K562 (cell line): Measurements from ENCODE around the gene CNTNAP4. TPM values are rescaled to one million over a fixed set of nuclear protein-coding genes. Genes with fewer than 3 reads are reported as not detected.

Experiments
- ATAC-seq: fragments of 200-7000 bp; cut with Tn5 transposase; 3 replicates; pipeline ENCODE4 v1.9.1; 2020; ENCODE audit warnings: moderate library complexity
- BruUV-seq: library from RNA; stranded (reverse); fragments of 400-500 nt; replicated peaks from 2 replicates; lab custom pipeline; 2021; lab: Mats Ljungman, UMichigan
- CTCF ChIA-PET: fragments of 300-600 bp; formaldehyde crosslinking; extraction: SDS; loops from one replicate; lab custom pipeline; 2021; ENCODE audit warnings: low intra/inter-chr PET ratio; lab: Yijun Ruan, JAX
- POLR2A ChIA-PET: fragments of 300-600, 350-650 bp; sonication (Branson Sonifier 250); formaldehyde crosslinking; extraction: SDS; loops from one replicate; lab custom pipeline; 2021; ENCODE audit warnings: antibody characterized with exemption, inconsistent platforms; lab: Yijun Ruan, JAX
- DNase-seq, 4 experiments: peaks; one replicate each; pipeline versions ENCODE4 v3.0.0 to v3.0.0-alpha.2; 2011 to 2018; ENCODE audit warnings: low spot score in 3 of 4, mixed read lengths in 3 of 4; ENCODE audit errors: extremely low read depth in 1 of 4
- FAIRE-seq: peaks from 2 replicates; lab custom pipeline; 2011; peaks lifted over from hg19 to GRCh38; lab: Jason Lieb, UNC
- H2AFZ ChIP-seq: 2 replicates; pipeline ENCODE4 v1.6.0; 2011; ENCODE audit warnings: low read depth, low read length, control low read depth, inconsistent platforms
- H3K27ac ChIP-seq: fragments of 200-600 bp; 3 replicates; pipeline ENCODE4 v1.8.0; 2011; ENCODE audit warnings: low read depth, mild to moderate bottlenecking, control low read depth, inconsistent platforms, low read length, moderate library complexity, mixed read lengths; ENCODE audit errors: extremely low read depth
- H3K27me3 ChIP-seq, 2 experiments: fragments of 300-600 bp in 1 of 2; 2 replicates in 1 of 2; 3 replicates in 1 of 2; pipeline versions ENCODE4 v1.6.0 to v1.8.0; 2011; ENCODE audit warnings: inconsistent platforms in 2 of 2, low read length in 2 of 2, mild to moderate bottlenecking in 1 of 2, mixed read lengths in 1 of 2, moderate library complexity in 1 of 2; ENCODE audit not compliant: control insufficient read depth in 2 of 2, insufficient read depth in 2 of 2
- H3K36me3 ChIP-seq: fragments of 300-600 bp; 3 replicates; pipeline ENCODE4 v1.8.0; 2011; ENCODE audit warnings: mild to moderate bottlenecking, low read length, inconsistent platforms; ENCODE audit not compliant: control insufficient read depth, insufficient read depth
- H3K4me1 ChIP-seq, 2 experiments: fragments of 200-600 bp in 1 of 2; replicated peaks in 1 of 2; 2 replicates in 1 of 2; 3 replicates in 1 of 2; pipeline versions ENCODE4 v1.5.1 to v1.8.0; 2011; ENCODE audit warnings: inconsistent platforms in 2 of 2, low read length in 2 of 2, mild to moderate bottlenecking in 1 of 2, mixed read lengths in 1 of 2, moderate library complexity in 1 of 2; ENCODE audit not compliant: control insufficient read depth in 2 of 2, insufficient read depth in 2 of 2
- H3K4me2 ChIP-seq: 2 replicates; pipeline ENCODE4 v1.6.1; 2011; ENCODE audit warnings: low read length, control low read depth, inconsistent platforms, mixed read lengths; ENCODE audit not compliant: insufficient read depth
- H3K4me3 ChIP-seq: fragments of 200-600 bp; sonication (generic), shearing (Covaris generic); 2 replicates; pipeline ENCODE4 v1.5.1; 2016; ENCODE audit warnings: control low read depth, inconsistent platforms
- H3K79me2 ChIP-seq: fragments of 200-600 bp; 3 replicates; pipeline ENCODE4 v1.8.0; 2011; ENCODE audit warnings: low read length, inconsistent platforms; ENCODE audit not compliant: control insufficient read depth, insufficient read depth
- H3K9ac ChIP-seq, 2 experiments: 2 replicates each; pipeline versions ENCODE4 v1.6.0 to v1.6.1; 2011; ENCODE audit warnings: low read depth in 2 of 2, low read length in 2 of 2, control low read depth in 1 of 2, inconsistent platforms in 1 of 2, mild to moderate bottlenecking in 1 of 2, mixed read lengths in 1 of 2; ENCODE audit not compliant: insufficient read depth in 1 of 2
- H3K9me1 ChIP-seq: one replicate; pipeline ENCODE4 v1.6.0; 2011; ENCODE audit warnings: inconsistent platforms, mild to moderate bottlenecking, low read length, moderate library complexity; ENCODE audit not compliant: control insufficient read depth, insufficient read depth
- H3K9me3 ChIP-seq: replicated peaks from 2 replicates; pipeline ENCODE4 v1.5.1; 2011; ENCODE audit warnings: low read depth, low read length, inconsistent platforms; ENCODE audit not compliant: control insufficient read depth, insufficient read depth
- H4K20me1 ChIP-seq: replicated peaks from 2 replicates; pipeline ENCODE4 v1.6.1; 2011; ENCODE audit warnings: low read length, inconsistent platforms, mixed read lengths; ENCODE audit not compliant: control insufficient read depth, insufficient read depth
- ATF1 ChIP-seq, 2 experiments: fragments of 450-650 bp in 1 of 2; IDR thresholded peaks; 2 replicates each; pipeline ENCODE4 v1.6.1; 2016; ENCODE audit warnings: missing compliant biosample characterization in 1 of 2, missing genetic modification characterization in 1 of 2
- BACH1 ChIP-seq: fragments of 200-800 bp; sonication (Bioruptor generic); IDR thresholded peaks from 2 replicates; pipeline ENCODE4 v1.6.1; 2016; ENCODE audit warnings: missing genetic modification characterization, missing compliant biosample characterization
- CBX5 ChIP-seq: IDR thresholded peaks from 2 replicates; pipeline ENCODE4 v1.6.1; 2014; ENCODE audit warnings: low read depth, borderline replicate concordance
- ILK ChIP-seq: fragments of 450-650 bp; IDR thresholded peaks from 2 replicates; pipeline ENCODE4 v1.6.1; 2016; ENCODE audit warnings: missing genetic modification characterization, low read depth, mild to moderate bottlenecking, missing compliant biosample characterization, moderate library complexity, borderline replicate concordance
- PML ChIP-seq: IDR thresholded peaks from 2 replicates; pipeline ENCODE4 v1.6.1; 2012; ENCODE audit warnings: low read length, inconsistent platforms
- RNF2 ChIP-seq: sonication (generic); IDR thresholded peaks from 2 replicates; pipeline ENCODE4 v1.6.1; 2016
- SRF ChIP-seq, 2 experiments: fragments of 250-450, 450-650 bp in 1 of 2; sonication (Bioruptor Pico) in 1 of 2; sonication (generic) in 1 of 2; formaldehyde crosslinking; IDR thresholded peaks; 2 replicates each; pipeline versions ENCODE4 v1.5.0 to v1.5.1; 2020 to 2022; ENCODE audit warnings: mild to moderate bottlenecking in 1 of 2, missing genetic modification reagents in 1 of 2
- THRAP3 ChIP-seq: fragments of 450-650 bp; IDR thresholded peaks from 2 replicates; pipeline ENCODE4 v1.6.1; 2016; ENCODE audit warnings: mild to moderate bottlenecking, inconsistent platforms, borderline replicate concordance
- ZNF146 ChIP-seq: IDR thresholded peaks from one replicate; pipeline ENCODE4 v1.6.1; 2018; ENCODE audit warnings: missing compliant biosample characterization; ENCODE audit not compliant: unreplicated experiment
- ZNF3 ChIP-seq: fragments of 250-450 bp; sonication (Bioruptor Pico); IDR thresholded peaks from 2 replicates; pipeline ENCODE4 v1.5.0; 2021; ENCODE audit warnings: mild to moderate bottlenecking, moderate library complexity
- ZNF384 ChIP-seq: IDR thresholded peaks from 2 replicates; pipeline ENCODE4 v1.6.1; 2012; ENCODE audit warnings: low read depth, low read length, improper control_type of control experiment
- WGBS: fragments of 100-300 bp; shearing (Covaris generic); methylation state at CpG from one replicate; pipeline ENCODE4 v1.1.6; 2016; ENCODE audit warnings: low coverage, mixed read lengths; ENCODE audit not compliant: insufficient coverage; ENCODE audit errors: missing lambda C conversion rate; 5-methylcytosine and 5-hydroxymethylcytosine counted together
- in situ Hi-C: fragments of 300-500 bp; cut with MboI; formaldehyde crosslinking; loops from 4 replicates; pipeline ENCODE4 v1.15.0; 2018; ENCODE audit warnings: inconsistent platforms, mixed read lengths
- intact Hi-C: fragments of 100-400 bp; cut with micrococcal nuclease; formaldehyde crosslinking; loops from 2 replicates; pipeline ENCODE4 v1.14.2; 2022
- polyA plus RNA-seq, 8 experiments: library from polyadenylated mRNA; depleted of rRNA in 4 of 8; stranded (reverse) in 5 of 8; unstranded in 3 of 8; fragments of >200 nt; fragmentation: Nextera tagmentation in 2 of 8; fragmentation: Illumina TruSeq in 1 of 8; extraction: Ambion mirVana in 2 of 8; extraction: Trizol in 1 of 8; gene quantifications; 2 replicates each; pipeline versions ENCODE4 v1.2.1 to v1.2.3, GENCODE V29; 2011 to 2014; ENCODE audit warnings: inconsistent platforms in 1 of 8, missing spikeins in 1 of 8
- total RNA-seq, 7 experiments: library from RNA; depleted of rRNA in 6 of 7; stranded (reverse); fragments of >200 nt in 6 of 7; fragmentation: Illumina TruSeq in 2 of 7; extraction: Trizol in 2 of 7; gene quantifications; 2 replicates each; pipeline versions ENCODE4 v1.2.1 to v1.2.3, GENCODE V29; 2011 to 2021; ENCODE audit warnings: low replicate concordance in 1 of 7
- TF ChIP-seq, protein P1 (sequence below): sonication (generic); formaldehyde crosslinking; IDR thresholded peaks from 2 replicates; pipeline ENCODE4 v1.8.0; 2022; ENCODE audit warnings: mild to moderate bottlenecking, missing genetic modification reagents, borderline replicate concordance
- TF ChIP-seq, protein P2 (sequence below): fragments of 250-450 bp; sonication (Bioruptor Pico); IDR thresholded peaks from 2 replicates; pipeline ENCODE4 v1.4.0; 2020
- TF ChIP-seq, protein P3 (sequence below): sonication (generic); formaldehyde crosslinking; IDR thresholded peaks from 2 replicates; pipeline ENCODE4 v1.8.1; 2023; ENCODE audit warnings: mild to moderate bottlenecking, missing genetic modification reagents

Gene CNTNAP4
- total and polyA plus RNA-seq, 9 of the 15 experiments (the other 6 are each of a cell fraction or from before 2014, with no cell fraction given) = not detected

DNA sequence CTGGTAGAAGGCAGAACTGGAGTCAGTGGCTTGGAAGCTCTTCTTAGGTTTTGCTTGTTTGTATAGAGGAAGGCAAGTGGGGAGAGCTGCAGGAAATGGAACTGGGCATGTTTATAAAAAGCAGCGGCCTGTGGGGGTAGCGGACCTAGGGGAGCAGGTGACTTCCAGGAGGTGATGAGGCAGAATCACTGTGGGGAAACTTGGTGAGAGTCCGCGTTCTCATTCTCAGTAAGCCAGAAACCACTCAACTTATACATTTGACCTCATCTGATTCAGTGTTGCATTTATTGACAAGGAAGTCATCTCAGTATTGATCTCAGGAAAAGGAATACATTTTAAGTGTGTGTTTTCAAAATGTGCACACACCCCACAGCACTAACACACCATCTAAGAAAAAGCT is 299.8 kb downstream of the CNTNAP4 start:
- in situ Hi-C loops = no loop called here
- Histone ChIP-seq H3K9me3 (no peaks in the 10 kb centered on the region; the same call in 1 of the 2 replicates), H3K9ac (no peak overlapping the region), H3K79me2 (no peaks in the 10 kb centered on the region), H4K20me1 (no peaks in the 10 kb centered on the region), H3K36me3 (no peaks in the 10 kb centered on the region), H3K4me2 (no peak overlapping the region), H3K4me1 (no peaks in the 10 kb centered on the region), H3K27me3 (no peaks in the 10 kb centered on the region), H3K9me1 (no peaks in the 10 kb centered on the region), H3K4me3 (no peak overlapping the region), H3K27ac (no peak overlapping the region), H2AFZ (no peak overlapping the region)
- ChIA-PET CTCF (no interaction called here), POLR2A (no interaction called here)
- DNase-seq (no peak), ATAC-seq (no peak), FAIRE-seq (no peak)
- TF ChIP-seq BACH1 (no peak), ZNF384 (no peak), ZNF3 (no peak), PML (no peak), ATF1 (CRISPR knock-in tag; IDR thresholded peaks at IDR 0.05) (no peak), ATF1 (tag; IDR thresholded peaks at IDR 0.05) (no peak), THRAP3 (no peak), SRF (CRISPR knock-in tag; IDR thresholded peaks at IDR 0.05) (no peak), CBX5 (no peak), ILK (no peak), RNF2 (no peak), ZNF146 (no peak)
- TF ChIP-seq, protein P1, sequence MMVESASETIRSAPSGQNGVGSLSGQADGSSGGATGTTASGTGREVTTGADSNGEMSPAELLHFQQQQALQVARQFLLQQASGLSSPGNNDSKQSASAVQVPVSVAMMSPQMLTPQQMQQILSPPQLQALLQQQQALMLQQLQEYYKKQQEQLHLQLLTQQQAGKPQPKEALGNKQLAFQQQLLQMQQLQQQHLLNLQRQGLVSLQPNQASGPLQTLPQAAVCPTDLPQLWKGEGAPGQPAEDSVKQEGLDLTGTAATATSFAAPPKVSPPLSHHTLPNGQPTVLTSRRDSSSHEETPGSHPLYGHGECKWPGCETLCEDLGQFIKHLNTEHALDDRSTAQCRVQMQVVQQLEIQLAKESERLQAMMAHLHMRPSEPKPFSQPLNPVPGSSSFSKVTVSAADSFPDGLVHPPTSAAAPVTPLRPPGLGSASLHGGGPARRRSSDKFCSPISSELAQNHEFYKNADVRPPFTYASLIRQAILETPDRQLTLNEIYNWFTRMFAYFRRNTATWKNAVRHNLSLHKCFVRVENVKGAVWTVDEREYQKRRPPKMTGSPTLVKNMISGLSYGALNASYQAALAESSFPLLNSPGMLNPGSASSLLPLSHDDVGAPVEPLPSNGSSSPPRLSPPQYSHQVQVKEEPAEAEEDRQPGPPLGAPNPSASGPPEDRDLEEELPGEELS (CRISPR knock-in tag) = no peak
- TF ChIP-seq, protein P2, sequence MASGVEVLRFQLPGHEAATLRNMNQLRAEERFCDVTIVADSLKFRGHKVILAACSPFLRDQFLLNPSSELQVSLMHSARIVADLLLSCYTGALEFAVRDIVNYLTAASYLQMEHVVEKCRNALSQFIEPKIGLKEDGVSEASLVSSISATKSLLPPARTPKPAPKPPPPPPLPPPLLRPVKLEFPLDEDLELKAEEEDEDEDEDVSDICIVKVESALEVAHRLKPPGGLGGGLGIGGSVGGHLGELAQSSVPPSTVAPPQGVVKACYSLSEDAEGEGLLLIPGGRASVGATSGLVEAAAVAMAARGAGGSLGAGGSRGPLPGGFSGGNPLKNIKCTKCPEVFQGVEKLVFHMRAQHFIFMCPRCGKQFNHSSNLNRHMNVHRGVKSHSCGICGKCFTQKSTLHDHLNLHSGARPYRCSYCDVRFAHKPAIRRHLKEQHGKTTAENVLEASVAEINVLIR (CRISPR knock-in tag) = no peak
- TF ChIP-seq, protein P3, sequence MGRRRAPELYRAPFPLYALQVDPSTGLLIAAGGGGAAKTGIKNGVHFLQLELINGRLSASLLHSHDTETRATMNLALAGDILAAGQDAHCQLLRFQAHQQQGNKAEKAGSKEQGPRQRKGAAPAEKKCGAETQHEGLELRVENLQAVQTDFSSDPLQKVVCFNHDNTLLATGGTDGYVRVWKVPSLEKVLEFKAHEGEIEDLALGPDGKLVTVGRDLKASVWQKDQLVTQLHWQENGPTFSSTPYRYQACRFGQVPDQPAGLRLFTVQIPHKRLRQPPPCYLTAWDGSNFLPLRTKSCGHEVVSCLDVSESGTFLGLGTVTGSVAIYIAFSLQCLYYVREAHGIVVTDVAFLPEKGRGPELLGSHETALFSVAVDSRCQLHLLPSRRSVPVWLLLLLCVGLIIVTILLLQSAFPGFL = no peak
- no TSS peak for BruUV-seq
- intact Hi-C loops = no loop called here
- 4% methylated on average over 4 of the region's 4 CpGs for WGBS
